T-helper 17 cell (primary cell): ENCODE measurements around the gene SLC25A26. TPM values are rescaled to one million over a fixed set of nuclear protein-coding genes. Genes with fewer than 3 reads are reported as not detected.
"Not testable (repeated sequence)": the region's sequence is repeated elsewhere in the genome, so short reads cannot be mapped to it uniquely, and the experiment has no call there.

Experiments used
- ATAC-seq: fragments of 150-1000 bp; cut with Tn5 transposase; 2 replicates; pipeline ENCODE4 v1.10.0; 2021; ENCODE audit warnings: mild to moderate bottlenecking, moderate library complexity
- DNase-seq, 3 donors: peaks; one replicate each; pipeline versions ENCODE4 v3.0.0 to v3.0.0-alpha.2; 2020 to 2021
- H3K9me3 ChIP-seq: one replicate; pipeline ENCODE4 v1.7.0; 2013; ENCODE audit warnings: low read length, mild to moderate bottlenecking; ENCODE audit not compliant: control insufficient read depth, poor library complexity, severe bottlenecking
- H3K27ac Mint-ChIP-seq: one replicate; pipeline ENCODE4 v1.8.0; 2022; ENCODE audit warnings: mild to moderate bottlenecking, moderate library complexity, mixed read lengths
- H3K27me3 Mint-ChIP-seq: one replicate; pipeline ENCODE4 v1.8.0; 2022; ENCODE audit warnings: mixed read lengths
- H3K36me3 Mint-ChIP-seq: one replicate; pipeline ENCODE4 v1.8.0; 2022; ENCODE audit warnings: low read depth, mixed read lengths
- H3K4me1 Mint-ChIP-seq: one replicate; pipeline ENCODE4 v1.8.0; 2022; ENCODE audit warnings: mild to moderate bottlenecking, mixed read lengths
- H3K4me3 Mint-ChIP-seq: one replicate; pipeline ENCODE4 v1.8.0; 2022; ENCODE audit warnings: mild to moderate bottlenecking, moderate library complexity, mixed read lengths
- total RNA-seq, 4 donors: library from RNA in 2 of 4; stranded (reverse) in 2 of 4; gene quantifications; one replicate each; pipeline ENCODE4 v1.2.3 and lab custom pipeline; 2022 to 2026

Gene SLC25A26
- total RNA-seq, 2 donors from 2014 or later, result 20.7 to 21.6 TPM

- ATAC-seq, result no peak
- H3K4me1 Mint-ChIP-seq, result peaks cover 16% of the 10 kb centered on the region
- no peaks in the 10 kb centered on the region for H3K27me3 Mint-ChIP-seq
- no peak overlapping the region for H3K4me3 Mint-ChIP-seq
- no peaks in the 10 kb centered on the region for H3K9me3 ChIP-seq
- DNase-seq, result no peak
- H3K27ac Mint-ChIP-seq, result no peak overlapping the region
- H3K36me3 Mint-ChIP-seq, result peaks cover 10% of the 10 kb centered on the region
These were observed 44.8 kb downstream of the SLC25A26 start for GRCh38 chr3:66265649-66266048.

GRCh38 chr3:66266551-66266950 is 45.8 kb downstream of the SLC25A26 start:
- H3K27ac Mint-ChIP-seq, result peak overlapping the region; percentile 70
- H3K27me3 Mint-ChIP-seq, result no peaks in the 10 kb centered on the region
- no peak overlapping the region for H3K4me3 Mint-ChIP-seq
- H3K9me3 ChIP-seq, result no peaks in the 10 kb centered on the region
- ATAC-seq, result no peak
- peaks cover 13% of the 10 kb centered on the region for H3K4me1 Mint-ChIP-seq
- no peak for DNase-seq
- peaks cover 10% of the 10 kb centered on the region for H3K36me3 Mint-ChIP-seq

- DNase-seq (no peak), ATAC-seq (peak; percentile 68)
- no peaks in the 10 kb centered on the region for H3K27me3 Mint-ChIP-seq
- H3K4me1 Mint-ChIP-seq, result peaks cover 13% of the 10 kb centered on the region
- no peak overlapping the region for H3K4me3 Mint-ChIP-seq
- no peaks in the 10 kb centered on the region for H3K9me3 ChIP-seq
- H3K36me3 Mint-ChIP-seq, result peaks cover 10% of the 10 kb centered on the region
- peak overlapping the region; percentile 70 for H3K27ac Mint-ChIP-seq
These were observed 46.2 kb downstream of the SLC25A26 start for GRCh38 chr3:66267031-66267430.

- H3K9me3 ChIP-seq, result no peaks in the 10 kb centered on the region
- DNase-seq (no peak), ATAC-seq (no peak)
- peak overlapping the region; percentile 70 for H3K27ac Mint-ChIP-seq
- no peaks in the 10 kb centered on the region for H3K27me3 Mint-ChIP-seq
- H3K4me1 Mint-ChIP-seq, result peaks cover 13% of the 10 kb centered on the region
- H3K4me3 Mint-ChIP-seq, result no peak overlapping the region
- peaks cover 10% of the 10 kb centered on the region for H3K36me3 Mint-ChIP-seq
These were observed 47.1 kb downstream of the SLC25A26 start for GRCh38 chr3:66267906-66268305.

GRCh38 chr3:66268864-66269263 is 48.1 kb downstream of the SLC25A26 start:
- DNase-seq, result no peak
- no peak for ATAC-seq
- Mint-ChIP-seq H3K27me3 (no peaks in the 10 kb centered on the region), H3K4me1 (peaks cover 13% of the 10 kb centered on the region), H3K4me3 (no peak overlapping the region), H3K27ac (peak overlapping the region; percentile 70), H3K36me3 (peaks cover 10% of the 10 kb centered on the region)
- H3K9me3 ChIP-seq, result no peaks in the 10 kb centered on the region

- no peak overlapping the region for H3K4me3 Mint-ChIP-seq
- no peak for ATAC-seq
- H3K9me3 ChIP-seq, result no peaks in the 10 kb centered on the region
- peaks cover 10% of the 10 kb centered on the region for H3K36me3 Mint-ChIP-seq
- no peaks in the 10 kb centered on the region for H3K27me3 Mint-ChIP-seq
- no peak for DNase-seq
- H3K27ac Mint-ChIP-seq, result peak overlapping the region; percentile 70
- H3K4me1 Mint-ChIP-seq, result peaks cover 13% of the 10 kb centered on the region
These were observed 48.6 kb downstream of the SLC25A26 start for GRCh38 chr3:66269411-66269810.

- H3K27ac Mint-ChIP-seq, result no peak overlapping the region
- no peak for ATAC-seq
- H3K27me3 Mint-ChIP-seq, result no peaks in the 10 kb centered on the region
- H3K4me1 Mint-ChIP-seq, result peaks cover 13% of the 10 kb centered on the region
- no peak overlapping the region for H3K4me3 Mint-ChIP-seq
- H3K36me3 Mint-ChIP-seq, result peaks cover 10% of the 10 kb centered on the region
- no peaks in the 10 kb centered on the region for H3K9me3 ChIP-seq
- DNase-seq, result no peak
These were observed 49.5 kb downstream of the SLC25A26 start for GRCh38 chr3:66270288-66270687.

GRCh38 chr3:66270701-66271100 is 49.9 kb downstream of the SLC25A26 start:
- DNase-seq (no peak), ATAC-seq (no peak)
- H3K9me3 ChIP-seq, result no peaks in the 10 kb centered on the region
- H3K4me1 Mint-ChIP-seq, result peaks cover 13% of the 10 kb centered on the region
- no peak overlapping the region for H3K4me3 Mint-ChIP-seq
- H3K27me3 Mint-ChIP-seq, result no peaks in the 10 kb centered on the region
- no peak overlapping the region for H3K27ac Mint-ChIP-seq
- H3K36me3 Mint-ChIP-seq, result peaks cover 10% of the 10 kb centered on the region

- Mint-ChIP-seq H3K27ac (no peak overlapping the region), H3K4me3 (no peak overlapping the region), H3K36me3 (peaks cover 10% of the 10 kb centered on the region), H3K4me1 (peaks cover 13% of the 10 kb centered on the region), H3K27me3 (no peaks in the 10 kb centered on the region)
- DNase-seq, result no peak
- ATAC-seq, result no peak
- no peaks in the 10 kb centered on the region for H3K9me3 ChIP-seq
These were observed 50.4 kb downstream of the SLC25A26 start for GRCh38 chr3:66271231-66271630.

GRCh38 chr3:66272016-66272415 is 51.2 kb downstream of the SLC25A26 start:
- Mint-ChIP-seq H3K27ac (no peak overlapping the region), H3K27me3 (no peaks in the 10 kb centered on the region), H3K4me1 (peaks cover 16% of the 10 kb centered on the region), H3K4me3 (no peak overlapping the region), H3K36me3 (peaks cover 5% of the 10 kb centered on the region)
- ATAC-seq (no peak), DNase-seq (no peak)
- no peaks in the 10 kb centered on the region for H3K9me3 ChIP-seq

GRCh38 chr3:66274837-66275236 is 54.0 kb downstream of the SLC25A26 start:
- not testable (repeated sequence) for DNase-seq, ATAC-seq

GRCh38 chr3:66276705-66277274 is 56.0 kb downstream of the SLC25A26 start:
- H3K4me1 Mint-ChIP-seq, result peaks cover 22% of the 10 kb centered on the region
- peak; percentile 14 to 58 (median 19) for DNase-seq

More at GRCh38 chr3:66274837-66275236, 54.0 kb downstream of the SLC25A26 start:
- H3K4me3 Mint-ChIP-seq, H3K27me3 Mint-ChIP-seq, H3K9me3 ChIP-seq, H3K36me3 Mint-ChIP-seq, H3K27ac Mint-ChIP-seq: not testable (repeated sequence)
- peaks cover 16% of the 10 kb centered on the region for H3K4me1 Mint-ChIP-seq

GRCh38 chr3:66279168-66279567 is 58.4 kb downstream of the SLC25A26 start:
- H3K27ac Mint-ChIP-seq, result peak overlapping the region; percentile 86

More at GRCh38 chr3:66276705-66277274, 56.0 kb downstream of the SLC25A26 start:
- no peaks in the 10 kb centered on the region for H3K9me3 ChIP-seq
- Mint-ChIP-seq H3K4me3 (no peak overlapping the region), H3K27me3 (no peaks in the 10 kb centered on the region), H3K27ac (peak overlapping the region; percentile 72), H3K36me3 (no peaks in the 10 kb centered on the region)
- peak; percentile 76 for ATAC-seq

GRCh38 chr3:66280304-66280703 is 59.5 kb downstream of the SLC25A26 start:
- H3K36me3 Mint-ChIP-seq, result no peaks in the 10 kb centered on the region
- ATAC-seq (no peak), DNase-seq (no peak)
- H3K9me3 ChIP-seq, result no peaks in the 10 kb centered on the region
- H3K27ac Mint-ChIP-seq, result peak overlapping the region; percentile 86
- no peaks in the 10 kb centered on the region for H3K27me3 Mint-ChIP-seq
- no peak overlapping the region for H3K4me3 Mint-ChIP-seq
- H3K4me1 Mint-ChIP-seq, result peaks cover 22% of the 10 kb centered on the region

More at GRCh38 chr3:66279168-66279567, 58.4 kb downstream of the SLC25A26 start:
- peaks cover 22% of the 10 kb centered on the region for H3K4me1 Mint-ChIP-seq
- H3K9me3 ChIP-seq, result no peaks in the 10 kb centered on the region
- ATAC-seq, result no peak
- H3K36me3 Mint-ChIP-seq, result no peaks in the 10 kb centered on the region
- no peaks in the 10 kb centered on the region for H3K27me3 Mint-ChIP-seq
- no peak for DNase-seq
- H3K4me3 Mint-ChIP-seq, result peak overlapping the region; percentile 44
